GM23338 (cell line): Measurements from ENCODE around the gene FOCAD. TPM values are rescaled to one million over a fixed set of nuclear protein-coding genes. Genes with fewer than 3 reads are reported as not detected.

ENCODE experiments used
- ATAC-seq: fragments of 200-7000 bp; cut with Tn5 transposase; 3 replicates; pipeline ENCODE4 v1.9.1; 2020
- DNase-seq: peaks from one replicate; pipeline ENCODE4 v3.0.0-alpha.2; 2015; ENCODE audit warnings: low spot score
- H2AFZ ChIP-seq: fragments of 200-600 bp; sonication (generic); 2 replicates; pipeline ENCODE4 v1.8.0; 2016; ENCODE audit warnings: antibody characterized with exemption, mild to moderate bottlenecking, moderate library complexity
- H3F3A ChIP-seq: fragments of 200-600 bp; sonication (generic); replicated peaks from 2 replicates; pipeline ENCODE4 v1.8.0; 2017; ENCODE audit warnings: antibody characterized with exemption, mixed run types, low read depth
- H3K27ac ChIP-seq: fragments of 200-600 bp; sonication (generic); 2 replicates; pipeline ENCODE4 v1.6.1; 2016; ENCODE audit warnings: low read depth
- H3K27me3 ChIP-seq: fragments of 200-600 bp; sonication (generic); 2 replicates; pipeline ENCODE4 v1.8.0; 2016; ENCODE audit warnings: mild to moderate bottlenecking, mixed run types, moderate library complexity; ENCODE audit not compliant: insufficient read depth
- H3K36me3 ChIP-seq: fragments of 200-600 bp; sonication (generic); 2 replicates; pipeline ENCODE4 v1.8.0; 2016; ENCODE audit warnings: mild to moderate bottlenecking; ENCODE audit not compliant: insufficient read depth
- H3K4me1 ChIP-seq: fragments of 200-600 bp; sonication (generic); 2 replicates; pipeline ENCODE4 v1.8.0; 2016; ENCODE audit warnings: mild to moderate bottlenecking, moderate library complexity; ENCODE audit not compliant: insufficient read depth
- H3K4me2 ChIP-seq: fragments of 200-600 bp; sonication (generic); 2 replicates; pipeline ENCODE4 v1.7.1; 2017; ENCODE audit warnings: mixed run types
- H3K4me3 ChIP-seq: fragments of 200-600 bp; sonication (generic); 2 replicates; pipeline ENCODE4 v1.6.1; 2016; ENCODE audit warnings: mixed run types
- H3K79me2 ChIP-seq: fragments of 200-600 bp; sonication (generic); replicated peaks from 2 replicates; pipeline ENCODE4 v1.8.0; 2017; ENCODE audit warnings: mild to moderate bottlenecking; ENCODE audit not compliant: insufficient read depth
- H3K9me2 ChIP-seq: fragments of 200-600 bp; sonication (generic); 2 replicates; pipeline ENCODE4 v1.8.0; 2017; ENCODE audit not compliant: insufficient read depth
- H4K20me1 ChIP-seq: fragments of 200-600 bp; sonication (generic); replicated peaks from 2 replicates; pipeline ENCODE4 v1.8.0; 2017; ENCODE audit warnings: mild to moderate bottlenecking; ENCODE audit not compliant: insufficient read depth
- H3K27ac Mint-ChIP-seq: 2 replicates; pipeline ENCODE4 v1.8.0; 2020; ENCODE audit warnings: inconsistent platforms, mild to moderate bottlenecking, moderate library complexity, mixed read lengths
- H3K27me3 Mint-ChIP-seq: 3 replicates; pipeline ENCODE4 v1.8.0; 2022; ENCODE audit warnings: low read depth, mild to moderate bottlenecking, moderate library complexity, mixed read lengths, inconsistent platforms; ENCODE audit not compliant: insufficient read depth, poor library complexity
- H3K36me3 Mint-ChIP-seq: 3 replicates; pipeline ENCODE4 v1.8.0; 2021; ENCODE audit warnings: low read depth, mild to moderate bottlenecking, inconsistent platforms, moderate library complexity, mixed read lengths
- H3K4me1 Mint-ChIP-seq: 3 replicates; pipeline ENCODE4 v1.8.0; 2020; ENCODE audit warnings: mild to moderate bottlenecking, inconsistent platforms, mixed read lengths
- H3K4me3 Mint-ChIP-seq: 3 replicates; pipeline ENCODE4 v1.8.0; 2021; ENCODE audit warnings: moderate library complexity, mild to moderate bottlenecking, inconsistent platforms, mixed read lengths
- H3K9me3 Mint-ChIP-seq: 3 replicates; pipeline ENCODE4 v1.8.0; 2020; ENCODE audit warnings: moderate library complexity, mild to moderate bottlenecking, inconsistent platforms, mixed read lengths
- CREB1 ChIP-seq: fragments of 250-450 bp; sonication (Bioruptor Pico); IDR thresholded peaks from 2 replicates; pipeline ENCODE4 v1.5.0; 2020; ENCODE audit warnings: low read depth, mild to moderate bottlenecking, moderate library complexity
- EZH2 ChIP-seq: fragments of 200-600 bp; sonication (generic); IDR thresholded peaks from one replicate; pipeline ENCODE4 v1.8.0; 2017; ENCODE audit warnings: antibody characterized with exemption, mild to moderate bottlenecking, low read depth; ENCODE audit not compliant: unreplicated experiment
- EZH2phosphoT487 ChIP-seq: fragments of 200-600 bp; sonication (generic); IDR thresholded peaks from one replicate; pipeline ENCODE4 v1.8.1; 2018; ENCODE audit warnings: antibody characterized with exemption; ENCODE audit not compliant: unreplicated experiment
- JUNB ChIP-seq: IDR thresholded peaks from one replicate; pipeline ENCODE4 v1.6.1; 2016; ENCODE audit warnings: antibody characterized with exemption; ENCODE audit not compliant: unreplicated experiment
- NANOG ChIP-seq: IDR thresholded peaks from 2 replicates; pipeline ENCODE4 v1.6.1; 2016; ENCODE audit warnings: antibody characterized with exemption, borderline replicate concordance
- POLR2AphosphoS5 ChIP-seq: IDR thresholded peaks from 2 replicates; pipeline ENCODE4 v1.6.1; 2016; ENCODE audit warnings: antibody characterized with exemption, low read depth
- STAT1 ChIP-seq: IDR thresholded peaks from one replicate; pipeline ENCODE4 v1.6.1; 2016; ENCODE audit warnings: antibody characterized with exemption; ENCODE audit not compliant: unreplicated experiment
- ZNF114 ChIP-seq: fragments of 250-450 bp; sonication (Bioruptor Pico); IDR thresholded peaks from 2 replicates; pipeline ENCODE4 v1.5.0; 2020; ENCODE audit warnings: mild to moderate bottlenecking, moderate library complexity
- ZNF331 ChIP-seq: fragments of 250-450 bp; sonication (Bioruptor Pico); IDR thresholded peaks from 2 replicates; pipeline ENCODE4 v1.5.0; 2020; ENCODE audit warnings: low read depth, mild to moderate bottlenecking, moderate library complexity
- polyA plus RNA-seq: library from polyadenylated mRNA; unstranded; fragments of >200 nt; fragmentation: Nextera tagmentation; extraction: Ambion mirVana; gene quantifications from 2 replicates; pipeline ENCODE4 v1.2.1, GENCODE V29; 2016
- total RNA-seq: library from RNA; depleted of rRNA; stranded (reverse); fragments of >200 nt; shearing (Covaris generic); gene quantifications from 2 replicates; pipeline ENCODE4 v1.2.3, GENCODE V29; 2014
- TF ChIP-seq, protein P1 (sequence below), 2 experiments: fragments of 200-600 bp in 1 of 2; sonication (generic) in 1 of 2; conservative IDR thresholded peaks; 2 replicates each; pipeline versions ENCODE4 v1.5.1 to v1.6.1; 2016 to 2017; ENCODE audit warnings: antibody characterized with exemption in 2 of 2, low read depth in 2 of 2, mild to moderate bottlenecking in 2 of 2, moderate library complexity in 1 of 2
- TF ChIP-seq, protein P2 (sequence below): fragments of 250-450 bp; sonication (Bioruptor Pico); IDR thresholded peaks from 2 replicates; pipeline ENCODE4 v1.5.0; 2020; ENCODE audit warnings: mild to moderate bottlenecking, moderate library complexity
- TF ChIP-seq, protein P3 (sequence below): IDR thresholded peaks from 2 replicates; pipeline ENCODE4 v1.6.1; 2016; ENCODE audit warnings: antibody characterized with exemption
- TF ChIP-seq, protein P4 (sequence below): IDR thresholded peaks from one replicate; pipeline ENCODE4 v1.6.1; 2018; ENCODE audit warnings: antibody characterized with exemption; ENCODE audit not compliant: unreplicated experiment

The FOCAD gene
- total and polyA plus RNA-seq, 2 experiments from 2014 or later = 13.7 to 66.5 TPM

DNA sequence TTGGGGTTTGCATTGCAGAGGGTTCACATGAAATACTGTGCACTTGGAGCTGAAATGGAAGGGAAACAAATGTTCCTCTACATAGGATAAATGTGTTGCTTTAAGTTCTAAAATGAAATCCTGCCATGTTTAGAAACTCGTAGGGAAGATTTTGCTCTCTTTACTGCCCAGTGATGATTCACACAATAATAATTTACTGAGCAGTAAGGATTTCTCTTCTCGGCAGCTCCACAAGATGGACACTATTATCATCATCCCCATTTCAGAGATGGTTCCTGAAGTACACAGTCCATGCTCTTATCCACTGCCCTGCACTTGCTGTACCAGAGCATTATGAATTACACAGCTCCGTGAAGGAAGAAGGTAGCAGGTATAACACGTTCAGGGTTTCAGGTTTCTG, 343.2 kb downstream of the FOCAD start:
- no peak overlapping the region for H3K4me3 Mint-ChIP-seq
- H3F3A ChIP-seq = peaks cover 5% of the 10 kb centered on the region; the same call in 1 of the 2 replicates
- peaks cover 3% of the 10 kb centered on the region; the same call in 2 of the 3 replicates for H3K4me1 Mint-ChIP-seq
- DNase-seq = no peak
- H4K20me1 ChIP-seq = no peaks in the 10 kb centered on the region
- H3K27ac Mint-ChIP-seq = no peak overlapping the region
- H3K9me2 ChIP-seq = no peaks in the 10 kb centered on the region
- no peak for ATAC-seq
- no peak overlapping the region for H3K27ac ChIP-seq
- peaks cover under 1% of the 10 kb centered on the region; the same call in 1 of the 3 replicates for H3K9me3 Mint-ChIP-seq
- H3K36me3 ChIP-seq = no peaks in the 10 kb centered on the region
- peaks cover 21% of the 10 kb centered on the region for H3K4me1 ChIP-seq
- H3K27me3 Mint-ChIP-seq = peaks cover under 1% of the 10 kb centered on the region
- no peak overlapping the region for H2AFZ ChIP-seq
- no peak overlapping the region for H3K4me3 ChIP-seq
- TF ChIP-seq CREB1 (CRISPR knock-in tag) (no peak), ZNF331 (CRISPR knock-in tag) (no peak), POLR2AphosphoS5 (no peak), JUNB (no peak), EZH2phosphoT487 (no peak), ZNF114 (CRISPR knock-in tag) (no peak), NANOG (no peak), STAT1 (no peak), EZH2 (no peak)
- TF ChIP-seq, protein P1, sequence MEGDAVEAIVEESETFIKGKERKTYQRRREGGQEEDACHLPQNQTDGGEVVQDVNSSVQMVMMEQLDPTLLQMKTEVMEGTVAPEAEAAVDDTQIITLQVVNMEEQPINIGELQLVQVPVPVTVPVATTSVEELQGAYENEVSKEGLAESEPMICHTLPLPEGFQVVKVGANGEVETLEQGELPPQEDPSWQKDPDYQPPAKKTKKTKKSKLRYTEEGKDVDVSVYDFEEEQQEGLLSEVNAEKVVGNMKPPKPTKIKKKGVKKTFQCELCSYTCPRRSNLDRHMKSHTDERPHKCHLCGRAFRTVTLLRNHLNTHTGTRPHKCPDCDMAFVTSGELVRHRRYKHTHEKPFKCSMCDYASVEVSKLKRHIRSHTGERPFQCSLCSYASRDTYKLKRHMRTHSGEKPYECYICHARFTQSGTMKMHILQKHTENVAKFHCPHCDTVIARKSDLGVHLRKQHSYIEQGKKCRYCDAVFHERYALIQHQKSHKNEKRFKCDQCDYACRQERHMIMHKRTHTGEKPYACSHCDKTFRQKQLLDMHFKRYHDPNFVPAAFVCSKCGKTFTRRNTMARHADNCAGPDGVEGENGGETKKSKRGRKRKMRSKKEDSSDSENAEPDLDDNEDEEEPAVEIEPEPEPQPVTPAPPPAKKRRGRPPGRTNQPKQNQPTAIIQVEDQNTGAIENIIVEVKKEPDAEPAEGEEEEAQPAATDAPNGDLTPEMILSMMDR (conservative IDR thresholded peaks at IDR 0.05; ENCODE audit: low read depth in 2 of 2) = no peak
- TF ChIP-seq, protein P2, sequence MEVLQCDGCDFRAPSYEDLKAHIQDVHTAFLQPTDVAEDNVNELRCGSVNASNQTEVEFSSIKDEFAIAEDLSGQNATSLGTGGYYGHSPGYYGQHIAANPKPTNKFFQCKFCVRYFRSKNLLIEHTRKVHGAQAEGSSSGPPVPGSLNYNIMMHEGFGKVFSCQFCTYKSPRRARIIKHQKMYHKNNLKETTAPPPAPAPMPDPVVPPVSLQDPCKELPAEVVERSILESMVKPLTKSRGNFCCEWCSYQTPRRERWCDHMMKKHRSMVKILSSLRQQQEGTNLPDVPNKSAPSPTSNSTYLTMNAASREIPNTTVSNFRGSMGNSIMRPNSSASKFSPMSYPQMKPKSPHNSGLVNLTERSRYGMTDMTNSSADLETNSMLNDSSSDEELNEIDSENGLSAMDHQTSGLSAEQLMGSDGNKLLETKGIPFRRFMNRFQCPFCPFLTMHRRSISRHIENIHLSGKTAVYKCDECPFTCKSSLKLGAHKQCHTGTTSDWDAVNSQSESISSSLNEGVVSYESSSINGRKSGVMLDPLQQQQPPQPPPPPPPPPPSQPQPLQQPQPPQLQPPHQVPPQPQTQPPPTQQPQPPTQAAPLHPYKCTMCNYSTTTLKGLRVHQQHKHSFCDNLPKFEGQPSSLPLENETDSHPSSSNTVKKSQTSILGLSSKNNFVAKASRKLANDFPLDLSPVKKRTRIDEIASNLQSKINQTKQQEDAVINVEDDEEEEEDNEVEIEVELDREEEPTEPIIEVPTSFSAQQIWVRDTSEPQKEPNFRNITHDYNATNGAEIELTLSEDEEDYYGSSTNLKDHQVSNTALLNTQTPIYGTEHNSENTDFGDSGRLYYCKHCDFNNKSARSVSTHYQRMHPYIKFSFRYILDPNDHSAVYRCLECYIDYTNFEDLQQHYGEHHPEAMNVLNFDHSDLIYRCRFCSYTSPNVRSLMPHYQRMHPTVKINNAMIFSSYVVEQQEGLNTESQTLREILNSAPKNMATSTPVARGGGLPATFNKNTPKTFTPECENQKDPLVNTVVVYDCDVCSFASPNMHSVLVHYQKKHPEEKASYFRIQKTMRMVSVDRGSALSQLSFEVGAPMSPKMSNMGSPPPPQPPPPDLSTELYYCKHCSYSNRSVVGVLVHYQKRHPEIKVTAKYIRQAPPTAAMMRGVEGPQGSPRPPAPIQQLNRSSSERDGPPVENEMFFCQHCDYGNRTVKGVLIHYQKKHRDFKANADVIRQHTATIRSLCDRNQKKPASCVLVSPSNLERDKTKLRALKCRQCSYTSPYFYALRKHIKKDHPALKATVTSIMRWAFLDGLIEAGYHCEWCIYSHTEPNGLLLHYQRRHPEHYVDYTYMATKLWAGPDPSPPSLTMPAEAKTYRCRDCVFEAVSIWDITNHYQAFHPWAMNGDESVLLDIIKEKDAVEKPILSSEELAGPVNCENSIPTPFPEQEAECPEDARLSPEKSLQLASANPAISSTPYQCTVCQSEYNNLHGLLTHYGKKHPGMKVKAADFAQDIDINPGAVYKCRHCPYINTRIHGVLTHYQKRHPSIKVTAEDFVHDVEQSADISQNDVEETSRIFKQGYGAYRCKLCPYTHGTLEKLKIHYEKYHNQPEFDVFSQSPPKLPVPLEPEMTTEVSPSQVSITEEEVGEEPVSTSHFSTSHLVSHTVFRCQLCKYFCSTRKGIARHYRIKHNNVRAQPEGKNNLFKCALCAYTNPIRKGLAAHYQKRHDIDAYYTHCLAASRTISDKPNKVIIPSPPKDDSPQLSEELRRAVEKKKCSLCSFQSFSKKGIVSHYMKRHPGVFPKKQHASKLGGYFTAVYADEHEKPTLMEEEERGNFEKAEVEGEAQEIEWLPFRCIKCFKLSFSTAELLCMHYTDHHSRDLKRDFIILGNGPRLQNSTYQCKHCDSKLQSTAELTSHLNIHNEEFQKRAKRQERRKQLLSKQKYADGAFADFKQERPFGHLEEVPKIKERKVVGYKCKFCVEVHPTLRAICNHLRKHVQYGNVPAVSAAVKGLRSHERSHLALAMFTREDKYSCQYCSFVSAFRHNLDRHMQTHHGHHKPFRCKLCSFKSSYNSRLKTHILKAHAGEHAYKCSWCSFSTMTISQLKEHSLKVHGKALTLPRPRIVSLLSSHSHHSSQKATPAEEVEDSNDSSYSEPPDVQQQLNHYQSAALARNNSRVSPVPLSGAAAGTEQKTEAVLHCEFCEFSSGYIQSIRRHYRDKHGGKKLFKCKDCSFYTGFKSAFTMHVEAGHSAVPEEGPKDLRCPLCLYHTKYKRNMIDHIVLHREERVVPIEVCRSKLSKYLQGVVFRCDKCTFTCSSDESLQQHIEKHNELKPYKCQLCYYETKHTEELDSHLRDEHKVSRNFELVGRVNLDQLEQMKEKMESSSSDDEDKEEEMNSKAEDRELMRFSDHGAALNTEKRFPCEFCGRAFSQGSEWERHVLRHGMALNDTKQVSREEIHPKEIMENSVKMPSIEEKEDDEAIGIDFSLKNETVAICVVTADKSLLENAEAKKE (CRISPR knock-in tag) = no peak
- TF ChIP-seq, protein P3, sequence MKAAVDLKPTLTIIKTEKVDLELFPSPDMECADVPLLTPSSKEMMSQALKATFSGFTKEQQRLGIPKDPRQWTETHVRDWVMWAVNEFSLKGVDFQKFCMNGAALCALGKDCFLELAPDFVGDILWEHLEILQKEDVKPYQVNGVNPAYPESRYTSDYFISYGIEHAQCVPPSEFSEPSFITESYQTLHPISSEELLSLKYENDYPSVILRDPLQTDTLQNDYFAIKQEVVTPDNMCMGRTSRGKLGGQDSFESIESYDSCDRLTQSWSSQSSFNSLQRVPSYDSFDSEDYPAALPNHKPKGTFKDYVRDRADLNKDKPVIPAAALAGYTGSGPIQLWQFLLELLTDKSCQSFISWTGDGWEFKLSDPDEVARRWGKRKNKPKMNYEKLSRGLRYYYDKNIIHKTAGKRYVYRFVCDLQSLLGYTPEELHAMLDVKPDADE = no peak
- TF ChIP-seq, protein P4, sequence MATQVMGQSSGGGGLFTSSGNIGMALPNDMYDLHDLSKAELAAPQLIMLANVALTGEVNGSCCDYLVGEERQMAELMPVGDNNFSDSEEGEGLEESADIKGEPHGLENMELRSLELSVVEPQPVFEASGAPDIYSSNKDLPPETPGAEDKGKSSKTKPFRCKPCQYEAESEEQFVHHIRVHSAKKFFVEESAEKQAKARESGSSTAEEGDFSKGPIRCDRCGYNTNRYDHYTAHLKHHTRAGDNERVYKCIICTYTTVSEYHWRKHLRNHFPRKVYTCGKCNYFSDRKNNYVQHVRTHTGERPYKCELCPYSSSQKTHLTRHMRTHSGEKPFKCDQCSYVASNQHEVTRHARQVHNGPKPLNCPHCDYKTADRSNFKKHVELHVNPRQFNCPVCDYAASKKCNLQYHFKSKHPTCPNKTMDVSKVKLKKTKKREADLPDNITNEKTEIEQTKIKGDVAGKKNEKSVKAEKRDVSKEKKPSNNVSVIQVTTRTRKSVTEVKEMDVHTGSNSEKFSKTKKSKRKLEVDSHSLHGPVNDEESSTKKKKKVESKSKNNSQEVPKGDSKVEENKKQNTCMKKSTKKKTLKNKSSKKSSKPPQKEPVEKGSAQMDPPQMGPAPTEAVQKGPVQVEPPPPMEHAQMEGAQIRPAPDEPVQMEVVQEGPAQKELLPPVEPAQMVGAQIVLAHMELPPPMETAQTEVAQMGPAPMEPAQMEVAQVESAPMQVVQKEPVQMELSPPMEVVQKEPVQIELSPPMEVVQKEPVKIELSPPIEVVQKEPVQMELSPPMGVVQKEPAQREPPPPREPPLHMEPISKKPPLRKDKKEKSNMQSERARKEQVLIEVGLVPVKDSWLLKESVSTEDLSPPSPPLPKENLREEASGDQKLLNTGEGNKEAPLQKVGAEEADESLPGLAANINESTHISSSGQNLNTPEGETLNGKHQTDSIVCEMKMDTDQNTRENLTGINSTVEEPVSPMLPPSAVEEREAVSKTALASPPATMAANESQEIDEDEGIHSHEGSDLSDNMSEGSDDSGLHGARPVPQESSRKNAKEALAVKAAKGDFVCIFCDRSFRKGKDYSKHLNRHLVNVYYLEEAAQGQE = no peak
- no peaks in the 10 kb centered on the region for H3K79me2 ChIP-seq
- H3K4me2 ChIP-seq = no peak overlapping the region
- H3K27me3 ChIP-seq = peaks cover under 1% of the 10 kb centered on the region; the same call in 1 of the 2 replicates
- peaks cover 1% of the 10 kb centered on the region; the same call in 1 of the 3 replicates for H3K36me3 Mint-ChIP-seq
